Kidney (tissue), 14 donors: Measurements from ENCODE around the gene DIS3L2. TPM values are rescaled to one million over a fixed set of nuclear protein-coding genes. Genes with fewer than 3 reads are reported as not detected.

Source experiments
- DNase-seq, 5 donors: peaks; one replicate each; pipeline ENCODE4 v3.0.0-alpha.2; 2013 to 2020
- FAIRE-seq: peaks from 2 replicates; lab custom pipeline; 2012; peaks lifted over from hg19 to GRCh38; lab: Jason Lieb, UNC
- H3K27ac ChIP-seq, 2 donors: one replicate each; pipeline ENCODE4 v1.7.0; 2013; ENCODE audit warnings: low read depth in 2 of 2, low read length in 2 of 2, inconsistent platforms in 1 of 2
- H3K27me3 ChIP-seq: one replicate; pipeline ENCODE4 v1.7.1; 2013; ENCODE audit warnings: low read length, inconsistent platforms; ENCODE audit not compliant: control insufficient read depth, insufficient read depth
- H3K36me3 ChIP-seq, 3 donors: one replicate each; pipeline versions ENCODE4 v1.7.0 to v1.7.1; 2013; ENCODE audit warnings: low read length in 3 of 3, control low read depth in 1 of 3, inconsistent platforms in 1 of 3; ENCODE audit not compliant: insufficient read depth in 3 of 3, control insufficient read depth in 2 of 3
- H3K4me1 ChIP-seq, 3 donors: one replicate each; pipeline versions ENCODE4 v1.7.0 to v1.7.1; 2013; ENCODE audit warnings: low read length in 3 of 3, inconsistent platforms in 1 of 3, low read depth in 1 of 3; ENCODE audit not compliant: control insufficient read depth in 2 of 3, insufficient read depth in 2 of 3
- H3K4me3 ChIP-seq, 3 donors: one replicate each; pipeline versions ENCODE4 v1.7.0 to v1.8.1; 2013; ENCODE audit warnings: low read length in 3 of 3, control low read depth in 1 of 3, inconsistent platforms in 1 of 3
- H3K9ac ChIP-seq, 3 donors: one replicate each; pipeline versions ENCODE4 v1.7.0 to v1.7.1; 2013; ENCODE audit warnings: low read length in 3 of 3, control low read depth in 1 of 3, inconsistent platforms in 1 of 3
- H3K9me3 ChIP-seq, 3 donors: one replicate each; pipeline versions ENCODE4 v1.7.0 to v1.7.1; 2013; ENCODE audit warnings: low read length in 3 of 3, control low read depth in 1 of 3, inconsistent platforms in 1 of 3; ENCODE audit not compliant: control insufficient read depth in 2 of 3, insufficient read depth in 1 of 3
- CTCF ChIP-seq: IDR thresholded peaks from 3 replicates; pipeline ENCODE4 v1.5.1; 2012; ENCODE audit warnings: mild to moderate bottlenecking, moderate library complexity, borderline replicate concordance; ENCODE audit not compliant: insufficient read depth; ENCODE audit errors: extremely low read depth
- intact Hi-C: fragments of 100-400 bp; cut with DNase I; formaldehyde crosslinking; loops from one replicate; pipeline ENCODE4 v1.11.1; 2022
- polyA plus RNA-seq: library from polyadenylated mRNA; stranded (reverse); fragments of 350-450 nt; fragmentation: Illumina TruSeq; extraction: RNeasy Lipid Tissue Mini Kit (QIAGEN cat#74804); gene quantifications from one replicate; pipeline ENCODE4 v1.2.3, GENCODE V29; 2014; ENCODE audit warnings: low read depth, low replicate concordance; ENCODE audit not compliant: insufficient read depth
- total RNA-seq: library from RNA; stranded (reverse); fragmentation: NEBNext Ultra II Directional; extraction: Animal tissue kit (Norgen Biotek cat#: 25700); gene quantifications from one replicate; pipeline ENCODE4 v1.2.1, GENCODE V29; 2021
- donor health status: control.
- donor health status: control.
- donor health status: control.
- donor health status: control.
- donor health status: control.
- donor health status: DM: yes; HTN: yes; CAD: no.
- donor health status: Normal renal cell carcinoma (clear cell type).

DIS3L2 gene
- total and polyA plus RNA-seq, 2 donors from 2014 or later = 12.3 to 47.7 TPM

- no peak overlapping the region for H3K9ac ChIP-seq
- no peak for DNase-seq
- no peak overlapping the region for H3K27ac ChIP-seq
- TF ChIP-seq CTCF = no peak
- H3K4me3 ChIP-seq = no peak overlapping the region
- H3K27me3 ChIP-seq = no peaks in the 10 kb centered on the region
- intact Hi-C loops = no loop called here
- H3K36me3 ChIP-seq = no peaks in the 10 kb centered on the region
- no peaks in the 10 kb centered on the region for H3K4me1 ChIP-seq
- FAIRE-seq = no peak
- no peaks in the 10 kb centered on the region for H3K9me3 ChIP-seq
Measured at GRCh38 chr2:232183279-232183678, 221.8 kb downstream of the DIS3L2 start.

- Histone ChIP-seq H3K9me3 (no peaks in the 10 kb centered on the region), H3K36me3 (no peaks in the 10 kb centered on the region), H3K27ac (no peak overlapping the region), H3K4me1 (no peaks in the 10 kb centered on the region), H3K4me3 (no peak overlapping the region), H3K9ac (no peak overlapping the region), H3K27me3 (no peaks in the 10 kb centered on the region)
- intact Hi-C loops = no loop called here
- DNase-seq = no peak
- no peak for FAIRE-seq
- no peak for TF ChIP-seq CTCF
Measured at GRCh38 chr2:232184346-232184745, 222.8 kb downstream of the DIS3L2 start.

GRCh38 chr2:232190796-232191195, 229.3 kb downstream of the DIS3L2 start:
- H3K36me3 ChIP-seq = peaks cover 0 to 3% (median 0%) of the 10 kb centered on the region in 3 donors
- H3K9me3 ChIP-seq = peaks cover 0 to 11% (median 0%) of the 10 kb centered on the region in 3 donors
- DNase-seq (no peak), FAIRE-seq (no peak)
- no peaks in the 10 kb centered on the region for H3K4me1 ChIP-seq
- H3K27ac ChIP-seq = no peak overlapping the region
- TF ChIP-seq CTCF = no peak
- no peak overlapping the region for H3K9ac ChIP-seq
- no peak overlapping the region for H3K4me3 ChIP-seq
- intact Hi-C loops = no loop called here
- no peaks in the 10 kb centered on the region for H3K27me3 ChIP-seq

GRCh38 chr2:232195487-232195886, 234.0 kb downstream of the DIS3L2 start:
- H3K9me3 ChIP-seq = peaks cover 0 to 11% (median 0%) of the 10 kb centered on the region in 3 donors
- TF ChIP-seq CTCF = no peak
- peaks cover 0 to 4% (median 0%) of the 10 kb centered on the region in 3 donors for H3K4me1 ChIP-seq
- H3K4me3 ChIP-seq = no peak overlapping the region
- H3K36me3 ChIP-seq = peaks cover 0 to 3% (median 0%) of the 10 kb centered on the region in 3 donors
- no peak overlapping the region for H3K27ac ChIP-seq
- no peak for DNase-seq
- intact Hi-C loops = no loop called here
- no peaks in the 10 kb centered on the region for H3K27me3 ChIP-seq
- no peak overlapping the region for H3K9ac ChIP-seq
- no peak for FAIRE-seq
